H1 (cell line): ENCODE data around the gene TNIP1. TPM values are rescaled to one million over a fixed set of nuclear protein-coding genes. Genes with fewer than 3 reads are reported as not detected.

Experiments
- HDAC2 ChIP-seq, 2 experiments: fragments of 300-600 bp in 1 of 2; sonication (generic) in 1 of 2; IDR thresholded peaks; 2 replicates each; pipeline ENCODE4 v1.6.1; 2011 to 2012; ENCODE audit warnings: low read depth in 2 of 2, low read length in 2 of 2, mild to moderate bottlenecking in 2 of 2, moderate library complexity in 2 of 2, borderline replicate concordance in 1 of 2, inconsistent platforms in 1 of 2
- HDAC6 ChIP-seq: IDR thresholded peaks from one replicate; pipeline ENCODE4 v1.7.1; 2012; ENCODE audit warnings: low read depth, mild to moderate bottlenecking, inconsistent platforms, low read length, moderate library complexity
- PHF8 ChIP-seq: fragments of 200-600 bp; sonication (generic); conservative IDR thresholded peaks from 2 replicates; pipeline ENCODE4 v1.7.1; 2012; ENCODE audit warnings: low read depth, mild to moderate bottlenecking, inconsistent platforms, low read length, moderate library complexity
- polyA plus RNA-seq, 7 experiments: library from polyadenylated mRNA; depleted of rRNA in 3 of 7; stranded (reverse) in 5 of 7; unstranded in 2 of 7; fragments of >200 nt in 5 of 7; fragments of 200-250 nt in 2 of 7; gene quantifications; 1 replicate in 5 of 7; 2 replicates in 1 of 7; 4 replicates in 1 of 7; pipeline versions ENCODE4 v1.2.1 to v1.2.3, GENCODE V29; 2011 to 2013; ENCODE audit warnings: missing spikeins in 2 of 7, mixed read lengths in 2 of 7
- total RNA-seq: library from RNA; stranded (reverse); fragmentation: NEBNext Ultra II Directional; extraction: Animal tissue kit (Norgen Biotek cat#: 25700); gene quantifications from 2 replicates; pipeline ENCODE4 v1.2.1, GENCODE V29; 2021
- TF ChIP-seq, protein P1 (sequence below), 3 experiments: IDR thresholded peaks; 1 replicate in 2 of 3; 2 replicates in 1 of 3; pipeline versions ENCODE4 v1.5.1 to v1.6.1; 2011; ENCODE audit warnings: low read length in 3 of 3, mild to moderate bottlenecking in 3 of 3, inconsistent platforms in 2 of 3, low read depth in 1 of 3, moderate library complexity in 1 of 3; ENCODE audit not compliant: insufficient read depth in 1 of 3; ENCODE audit errors: control extremely low read depth in 1 of 3

Gene TNIP1
- total and polyA plus RNA-seq, 2 of the 8 experiments (the other 6 are each of a cell fraction or from before 2014, with no cell fraction given), result 14.2 to 31.9 TPM

- TF ChIP-seq, protein P1, sequence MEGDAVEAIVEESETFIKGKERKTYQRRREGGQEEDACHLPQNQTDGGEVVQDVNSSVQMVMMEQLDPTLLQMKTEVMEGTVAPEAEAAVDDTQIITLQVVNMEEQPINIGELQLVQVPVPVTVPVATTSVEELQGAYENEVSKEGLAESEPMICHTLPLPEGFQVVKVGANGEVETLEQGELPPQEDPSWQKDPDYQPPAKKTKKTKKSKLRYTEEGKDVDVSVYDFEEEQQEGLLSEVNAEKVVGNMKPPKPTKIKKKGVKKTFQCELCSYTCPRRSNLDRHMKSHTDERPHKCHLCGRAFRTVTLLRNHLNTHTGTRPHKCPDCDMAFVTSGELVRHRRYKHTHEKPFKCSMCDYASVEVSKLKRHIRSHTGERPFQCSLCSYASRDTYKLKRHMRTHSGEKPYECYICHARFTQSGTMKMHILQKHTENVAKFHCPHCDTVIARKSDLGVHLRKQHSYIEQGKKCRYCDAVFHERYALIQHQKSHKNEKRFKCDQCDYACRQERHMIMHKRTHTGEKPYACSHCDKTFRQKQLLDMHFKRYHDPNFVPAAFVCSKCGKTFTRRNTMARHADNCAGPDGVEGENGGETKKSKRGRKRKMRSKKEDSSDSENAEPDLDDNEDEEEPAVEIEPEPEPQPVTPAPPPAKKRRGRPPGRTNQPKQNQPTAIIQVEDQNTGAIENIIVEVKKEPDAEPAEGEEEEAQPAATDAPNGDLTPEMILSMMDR (IDR thresholded peaks at IDR 0.05; ENCODE audit: control extremely low read depth in 1 of 3, insufficient read depth in 1 of 3, low read depth in 1 of 3, low read length in 3 of 3), result no peak
- TF ChIP-seq HDAC2 (IDR thresholded peaks at IDR 0.05; ENCODE audit: borderline replicate concordance in 1 of 2, low read depth in 2 of 2, low read length in 2 of 2) (no peak), HDAC6 (no peak), PHF8 (no peak)
- TF ChIP-seq, all 59 proteins: peak for 0
Observed at GRCh38 chr5:151041577-151042268, 39.1 kb downstream of the TNIP1 start (continued).
